K562 (cell line): ENCODE data around the gene MALRD1. TPM values are rescaled to one million over a fixed set of nuclear protein-coding genes. Genes with fewer than 3 reads are reported as not detected.

Experiments used
- ATAC-seq: fragments of 200-7000 bp; cut with Tn5 transposase; 3 replicates; pipeline ENCODE4 v1.9.1; 2020; ENCODE audit warnings: moderate library complexity
- BruUV-seq: library from RNA; stranded (reverse); fragments of 400-500 nt; replicated peaks from 2 replicates; lab custom pipeline; 2021; lab: Mats Ljungman, UMichigan
- CTCF ChIA-PET: fragments of 300-600 bp; formaldehyde crosslinking; extraction: SDS; loops from one replicate; lab custom pipeline; 2021; ENCODE audit warnings: low intra/inter-chr PET ratio; lab: Yijun Ruan, JAX
- POLR2A ChIA-PET: fragments of 300-600, 350-650 bp; sonication (Branson Sonifier 250); formaldehyde crosslinking; extraction: SDS; loops from one replicate; lab custom pipeline; 2021; ENCODE audit warnings: antibody characterized with exemption, inconsistent platforms; lab: Yijun Ruan, JAX
- DNase-seq, 4 experiments: peaks; one replicate each; pipeline versions ENCODE4 v3.0.0 to v3.0.0-alpha.2; 2011 to 2018; ENCODE audit warnings: low spot score in 3 of 4, mixed read lengths in 3 of 4; ENCODE audit errors: extremely low read depth in 1 of 4
- FAIRE-seq: peaks from 2 replicates; lab custom pipeline; 2011; peaks lifted over from hg19 to GRCh38; lab: Jason Lieb, UNC
- H2AFZ ChIP-seq: 2 replicates; pipeline ENCODE4 v1.6.0; 2011; ENCODE audit warnings: low read depth, low read length, control low read depth, inconsistent platforms
- H3K27ac ChIP-seq: fragments of 200-600 bp; 3 replicates; pipeline ENCODE4 v1.8.0; 2011; ENCODE audit warnings: low read depth, mild to moderate bottlenecking, control low read depth, inconsistent platforms, low read length, moderate library complexity, mixed read lengths; ENCODE audit errors: extremely low read depth
- H3K27me3 ChIP-seq, 2 experiments: fragments of 300-600 bp in 1 of 2; 2 replicates in 1 of 2; 3 replicates in 1 of 2; pipeline versions ENCODE4 v1.6.0 to v1.8.0; 2011; ENCODE audit warnings: inconsistent platforms in 2 of 2, low read length in 2 of 2, mild to moderate bottlenecking in 1 of 2, mixed read lengths in 1 of 2, moderate library complexity in 1 of 2; ENCODE audit not compliant: control insufficient read depth in 2 of 2, insufficient read depth in 2 of 2
- H3K36me3 ChIP-seq: fragments of 300-600 bp; 3 replicates; pipeline ENCODE4 v1.8.0; 2011; ENCODE audit warnings: mild to moderate bottlenecking, low read length, inconsistent platforms; ENCODE audit not compliant: control insufficient read depth, insufficient read depth
- H3K4me1 ChIP-seq, 2 experiments: fragments of 200-600 bp in 1 of 2; replicated peaks in 1 of 2; 2 replicates in 1 of 2; 3 replicates in 1 of 2; pipeline versions ENCODE4 v1.5.1 to v1.8.0; 2011; ENCODE audit warnings: inconsistent platforms in 2 of 2, low read length in 2 of 2, mild to moderate bottlenecking in 1 of 2, mixed read lengths in 1 of 2, moderate library complexity in 1 of 2; ENCODE audit not compliant: control insufficient read depth in 2 of 2, insufficient read depth in 2 of 2
- H3K4me2 ChIP-seq: 2 replicates; pipeline ENCODE4 v1.6.1; 2011; ENCODE audit warnings: low read length, control low read depth, inconsistent platforms, mixed read lengths; ENCODE audit not compliant: insufficient read depth
- H3K4me3 ChIP-seq: fragments of 200-600 bp; sonication (generic), shearing (Covaris generic); 2 replicates; pipeline ENCODE4 v1.5.1; 2016; ENCODE audit warnings: control low read depth, inconsistent platforms
- H3K79me2 ChIP-seq: fragments of 200-600 bp; 3 replicates; pipeline ENCODE4 v1.8.0; 2011; ENCODE audit warnings: low read length, inconsistent platforms; ENCODE audit not compliant: control insufficient read depth, insufficient read depth
- H3K9ac ChIP-seq, 2 experiments: 2 replicates each; pipeline versions ENCODE4 v1.6.0 to v1.6.1; 2011; ENCODE audit warnings: low read depth in 2 of 2, low read length in 2 of 2, control low read depth in 1 of 2, inconsistent platforms in 1 of 2, mild to moderate bottlenecking in 1 of 2, mixed read lengths in 1 of 2; ENCODE audit not compliant: insufficient read depth in 1 of 2
- H3K9me1 ChIP-seq: one replicate; pipeline ENCODE4 v1.6.0; 2011; ENCODE audit warnings: inconsistent platforms, mild to moderate bottlenecking, low read length, moderate library complexity; ENCODE audit not compliant: control insufficient read depth, insufficient read depth
- H3K9me3 ChIP-seq: replicated peaks from 2 replicates; pipeline ENCODE4 v1.5.1; 2011; ENCODE audit warnings: low read depth, low read length, inconsistent platforms; ENCODE audit not compliant: control insufficient read depth, insufficient read depth
- H4K20me1 ChIP-seq: replicated peaks from 2 replicates; pipeline ENCODE4 v1.6.1; 2011; ENCODE audit warnings: low read length, inconsistent platforms, mixed read lengths; ENCODE audit not compliant: control insufficient read depth, insufficient read depth
- ARID4B ChIP-seq: sonication (generic); formaldehyde crosslinking; IDR thresholded peaks from 2 replicates; pipeline ENCODE4 v1.8.0; 2022; ENCODE audit warnings: mild to moderate bottlenecking, missing genetic modification reagents
- CBFB ChIP-seq: sonication (generic); formaldehyde crosslinking; IDR thresholded peaks from 2 replicates; pipeline ENCODE4 v1.4.0; 2020; ENCODE audit warnings: mild to moderate bottlenecking, missing genetic modification reagents
- RHOXF2B ChIP-seq: fragments of 250-450 bp; sonication (Bioruptor Pico); conservative IDR thresholded peaks from 2 replicates; pipeline ENCODE4 v1.5.1; 2021
- TSHZ1 ChIP-seq: fragments of 250-450 bp; sonication (Bioruptor Pico); IDR thresholded peaks from 2 replicates; pipeline ENCODE4 v1.4.0; 2020; ENCODE audit warnings: mild to moderate bottlenecking, moderate library complexity
- ZFX ChIP-seq: sonication (generic); formaldehyde crosslinking; IDR thresholded peaks from 2 replicates; pipeline ENCODE4 v1.8.0; 2022; ENCODE audit warnings: mild to moderate bottlenecking, missing genetic modification reagents, moderate library complexity
- ZMIZ1 ChIP-seq, 2 experiments: fragments of 150-350 bp in 1 of 2; IDR thresholded peaks; 2 replicates each; pipeline ENCODE4 v1.6.1; 2012 to 2016; ENCODE audit warnings: low read depth in 2 of 2, low read length in 2 of 2, mild to moderate bottlenecking in 1 of 2, moderate library complexity in 1 of 2
- WGBS: fragments of 100-300 bp; shearing (Covaris generic); methylation state at CpG from one replicate; pipeline ENCODE4 v1.1.6; 2016; ENCODE audit warnings: low coverage, mixed read lengths; ENCODE audit not compliant: insufficient coverage; ENCODE audit errors: missing lambda C conversion rate; 5-methylcytosine and 5-hydroxymethylcytosine counted together
- in situ Hi-C: fragments of 300-500 bp; cut with MboI; formaldehyde crosslinking; loops from 4 replicates; pipeline ENCODE4 v1.15.0; 2018; ENCODE audit warnings: inconsistent platforms, mixed read lengths
- intact Hi-C: fragments of 100-400 bp; cut with micrococcal nuclease; formaldehyde crosslinking; loops from 2 replicates; pipeline ENCODE4 v1.14.2; 2022
- polyA plus RNA-seq, 8 experiments: library from polyadenylated mRNA; depleted of rRNA in 4 of 8; stranded (reverse) in 5 of 8; unstranded in 3 of 8; fragments of >200 nt; fragmentation: Nextera tagmentation in 2 of 8; fragmentation: Illumina TruSeq in 1 of 8; extraction: Ambion mirVana in 2 of 8; extraction: Trizol in 1 of 8; gene quantifications; 2 replicates each; pipeline versions ENCODE4 v1.2.1 to v1.2.3, GENCODE V29; 2011 to 2014; ENCODE audit warnings: inconsistent platforms in 1 of 8, missing spikeins in 1 of 8
- total RNA-seq, 7 experiments: library from RNA; depleted of rRNA in 6 of 7; stranded (reverse); fragments of >200 nt in 6 of 7; fragmentation: Illumina TruSeq in 2 of 7; extraction: Trizol in 2 of 7; gene quantifications; 2 replicates each; pipeline versions ENCODE4 v1.2.1 to v1.2.3, GENCODE V29; 2011 to 2021; ENCODE audit warnings: low replicate concordance in 1 of 7

MALRD1 gene
- total and polyA plus RNA-seq, 9 of the 15 experiments (the other 6 are each of a cell fraction or from before 2014, with no cell fraction given) = not detected

GRCh38 chr10:19578571-19578970 lies 530.0 kb downstream of the MALRD1 start:
- no peak for FAIRE-seq
- H3K4me1 ChIP-seq = no peaks in the 10 kb centered on the region
- no peak overlapping the region for H3K4me3 ChIP-seq

More at GRCh38 chr10:19578571-19578970, 530.0 kb downstream of the MALRD1 start:
- Histone ChIP-seq H3K9me1 (no peaks in the 10 kb centered on the region), H2AFZ (no peak overlapping the region), H3K27me3 (no peaks in the 10 kb centered on the region), H3K79me2 (no peaks in the 10 kb centered on the region), H3K27ac (no peak overlapping the region), H4K20me1 (no peaks in the 10 kb centered on the region), H3K4me2 (no peak overlapping the region), H3K9ac (no peak overlapping the region), H3K9me3 (no peaks in the 10 kb centered on the region; the same call in 1 of the 2 replicates), H3K36me3 (no peaks in the 10 kb centered on the region)
- ATAC-seq = no peak
- no TSS peak for BruUV-seq
- intact Hi-C loops (no loop called here), in situ Hi-C loops (no loop called here)
- ChIA-PET POLR2A (no interaction called here), CTCF (no interaction called here)
- TF ChIP-seq ZFX (CRISPR knock-in tag) = no peak
- TF ChIP-seq TSHZ1 (CRISPR knock-in tag) = no peak
- no peak for TF ChIP-seq RHOXF2B
- no peak for TF ChIP-seq CBFB (CRISPR knock-in tag)
- no peak for TF ChIP-seq ZMIZ1 (IDR thresholded peaks at IDR 0.05; ENCODE audit: low read depth in 2 of 2, low read length in 2 of 2)
- no peak for TF ChIP-seq ARID4B
- DNase-seq = no peak
- WGBS = 0% methylated on average over 6 of the region's 6 CpGs
